HG02623 (cell line): ENCODE measurements around the gene DYNLL1.

Experiments
- ATAC-seq: cut with Tn5 transposase; IDR thresholded peaks from one replicate; pipeline ENCODE4 v1.9.1; 2021; ENCODE audit warnings: moderate library complexity; ENCODE audit not compliant: unreplicated experiment

The DYNLL1 gene

GRCh38 chr12:120546050-120546386, 50.1 kb downstream of the DYNLL1 start:
- no peak for ATAC-seq
